NCI-H1694 (cell line): ENCODE measurements around the gene PAX9.

Experiments used
- DNase-seq: peaks from one replicate; lab custom pipeline; 2025; lab: John Stamatoyannopoulos, UW

The PAX9 gene

DNA sequence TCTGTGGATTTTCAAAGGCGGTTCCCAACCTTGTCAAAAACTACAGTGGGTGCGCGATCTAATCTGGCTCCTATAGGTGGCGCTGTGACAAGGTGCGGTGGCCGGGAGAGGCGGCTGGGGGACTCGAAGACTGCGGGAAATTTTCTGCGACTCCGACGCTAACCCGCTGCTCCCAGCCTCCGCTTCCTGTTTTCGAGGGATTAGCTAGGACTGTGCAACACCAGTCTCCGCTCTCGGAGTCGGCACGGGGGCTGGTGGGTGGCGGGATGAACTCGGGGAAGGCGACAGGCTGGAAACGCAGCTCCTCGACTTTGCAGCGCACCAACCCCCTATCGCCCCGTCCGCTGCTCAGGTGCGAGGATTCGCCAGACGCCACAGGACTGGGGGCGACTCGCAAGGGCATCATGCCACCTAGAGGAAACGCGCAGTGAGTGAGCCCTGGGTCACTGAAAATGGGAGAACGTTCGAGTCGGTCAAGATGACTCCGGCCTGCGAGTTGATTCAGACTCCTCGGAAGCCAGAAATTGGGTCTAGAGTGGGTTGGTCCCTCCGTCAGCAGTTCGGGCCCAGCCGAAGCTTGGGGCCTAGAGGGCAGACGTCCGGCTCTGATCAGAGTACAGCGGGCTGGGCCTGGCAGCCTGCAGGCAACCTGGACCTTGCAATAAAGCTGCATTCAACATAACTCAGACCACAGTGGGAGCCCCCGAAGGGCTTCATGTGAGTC, 5.5 kb upstream of the PAX9 start:
- DNase-seq = no peak

DNA sequence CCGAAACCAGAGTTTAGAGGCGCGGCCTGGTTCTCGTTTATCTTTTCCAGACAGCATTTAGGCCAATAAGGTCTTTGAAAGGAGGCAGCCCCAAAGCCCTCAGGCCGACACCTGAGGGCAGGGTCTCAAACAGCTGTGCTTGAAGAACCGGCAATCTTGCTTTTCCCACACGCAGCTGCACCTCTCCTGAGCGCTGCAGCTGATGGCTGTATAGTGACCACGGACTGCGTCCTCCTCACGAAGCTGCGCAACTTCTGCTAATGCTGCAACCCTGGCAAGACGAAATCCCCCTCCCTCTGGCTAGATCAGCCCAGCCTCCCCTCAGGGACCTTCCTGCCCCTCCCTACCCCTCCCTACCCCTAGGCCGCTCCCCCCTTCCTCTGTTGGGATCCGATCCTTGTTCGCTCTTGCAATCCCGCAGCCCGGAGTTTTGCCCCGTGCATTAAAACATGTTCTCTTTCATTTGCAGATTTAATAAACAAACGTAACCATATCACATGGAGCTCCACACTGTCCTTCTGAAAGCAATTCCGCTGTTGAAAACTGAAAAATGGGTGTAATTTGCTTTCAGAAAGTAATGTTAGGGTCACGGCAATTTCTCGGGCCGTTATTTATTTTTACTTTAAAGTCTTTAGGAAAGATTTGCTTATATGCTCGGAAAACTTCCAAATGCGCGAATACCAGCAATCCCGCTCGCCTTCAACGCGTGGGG, 4.8 kb upstream of the PAX9 start:
- DNase-seq = no peak

DNA sequence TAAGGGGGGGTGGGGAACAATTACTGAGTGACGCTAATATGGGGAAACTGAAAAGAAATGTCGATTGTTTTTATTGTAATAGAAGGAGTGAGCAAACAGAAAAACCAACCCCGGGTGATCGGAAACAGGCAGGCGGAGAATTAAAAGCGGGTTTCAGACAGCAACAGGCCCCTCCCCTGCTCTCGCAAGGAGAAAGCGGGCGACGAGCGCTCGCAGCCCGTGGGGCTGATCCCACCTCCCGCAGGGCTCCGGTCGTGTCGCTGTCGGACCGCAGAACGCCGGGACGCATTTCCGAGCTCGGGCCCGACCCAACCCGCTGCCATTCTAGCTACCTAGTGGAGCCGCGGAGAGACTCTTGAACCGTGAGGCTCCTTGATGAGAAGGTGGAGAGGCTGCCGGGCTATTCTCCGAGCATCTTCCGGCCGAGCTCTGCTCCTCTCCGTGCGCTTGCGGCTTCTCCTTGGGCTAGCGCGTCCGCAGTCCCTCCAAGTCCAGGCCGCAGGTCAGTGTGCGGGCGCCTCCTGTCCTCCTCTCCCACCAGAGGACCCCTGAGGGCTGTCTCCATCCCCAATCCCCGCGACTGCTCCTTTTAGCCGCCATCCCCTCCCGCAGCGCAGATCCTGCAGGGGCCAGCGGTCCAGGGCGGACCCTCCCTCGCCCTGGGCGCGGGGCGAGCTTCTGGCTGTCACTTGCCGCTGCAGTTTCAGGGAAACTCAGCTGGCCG, 4.1 kb upstream of the PAX9 start:
- no peak for DNase-seq

DNA sequence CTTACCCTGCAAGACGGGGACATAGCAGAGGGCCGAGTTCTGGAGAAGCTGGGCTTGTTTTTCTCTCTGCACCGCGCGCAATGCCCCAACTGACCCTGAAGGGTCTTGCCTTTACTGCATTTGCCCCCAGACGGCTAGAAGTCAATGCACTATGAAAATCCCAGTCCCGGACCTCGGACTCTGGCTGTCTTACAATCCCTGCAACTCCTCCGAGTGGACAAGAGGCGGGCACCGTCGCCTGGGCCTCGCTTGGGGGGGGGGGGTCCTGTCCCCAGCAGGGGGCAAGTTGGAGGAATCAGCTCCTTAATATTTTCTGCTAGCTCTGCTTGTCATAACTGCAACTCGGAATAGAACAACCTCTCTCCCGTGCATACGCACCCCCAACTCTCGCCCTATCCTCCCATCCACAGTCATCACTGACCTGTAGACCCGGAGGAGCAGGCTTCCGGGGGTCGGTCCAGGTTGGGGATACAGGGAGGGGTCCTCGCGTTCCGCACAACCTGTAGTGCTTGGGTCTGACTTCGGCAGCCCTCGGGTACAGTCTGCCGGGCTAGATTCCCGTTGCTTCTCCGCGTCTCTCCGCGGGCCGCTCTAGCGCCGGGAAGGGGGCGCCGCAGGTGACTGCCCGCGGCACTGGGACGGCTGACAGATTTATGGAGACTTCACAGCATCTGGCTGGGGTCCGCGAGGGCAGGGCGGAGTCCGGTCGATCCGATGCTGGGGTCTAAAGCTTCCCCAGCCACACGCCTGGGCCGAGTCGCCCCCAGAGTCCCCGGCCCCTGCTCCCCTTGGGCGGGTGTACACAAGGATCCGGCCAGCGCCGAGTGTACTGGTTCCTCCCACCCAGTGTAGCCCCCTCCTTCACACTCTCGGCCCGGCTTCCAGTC, 3.3 kb upstream of the PAX9 start:
- DNase-seq = no peak

DNA sequence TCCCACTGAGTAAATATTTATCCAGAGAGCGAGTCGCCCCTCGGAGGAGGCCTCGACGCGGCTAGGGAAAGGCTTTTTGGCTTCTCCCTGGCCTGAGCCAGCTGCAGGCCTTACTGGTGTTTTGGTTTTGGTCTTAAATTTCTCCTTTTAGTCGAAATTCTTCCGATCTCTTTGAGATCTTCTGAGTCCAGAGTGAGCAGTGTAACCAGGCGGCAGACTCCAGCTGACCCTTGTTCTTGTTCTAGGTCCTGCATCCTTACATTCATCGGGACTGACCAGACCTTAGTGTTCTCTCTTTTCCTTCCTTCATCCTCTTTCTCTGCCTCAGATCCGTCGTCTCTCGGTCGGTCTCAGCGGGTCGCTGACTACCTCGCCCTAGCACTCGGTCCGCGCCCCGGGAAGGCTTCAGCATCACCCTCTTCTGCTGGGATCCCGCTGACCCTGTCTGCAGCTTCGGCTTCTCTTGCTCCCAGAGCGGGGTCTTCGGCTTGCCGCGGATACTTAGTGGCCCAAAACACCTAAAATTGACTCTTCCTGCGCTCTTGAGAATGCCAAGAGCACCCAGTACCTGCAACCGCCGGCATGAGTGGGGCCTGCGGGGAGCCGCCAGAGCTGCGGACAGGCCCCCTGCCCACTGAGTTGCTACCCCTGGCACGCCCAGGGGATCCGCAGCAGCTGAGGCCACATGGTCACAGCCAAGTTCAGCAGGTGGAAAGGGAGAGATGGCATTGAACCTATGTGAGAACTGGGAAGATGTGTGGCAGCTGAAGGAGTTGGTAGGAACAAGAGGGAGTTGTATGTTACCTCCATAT, 2.4 kb upstream of the PAX9 start:
- DNase-seq = no peak

DNA sequence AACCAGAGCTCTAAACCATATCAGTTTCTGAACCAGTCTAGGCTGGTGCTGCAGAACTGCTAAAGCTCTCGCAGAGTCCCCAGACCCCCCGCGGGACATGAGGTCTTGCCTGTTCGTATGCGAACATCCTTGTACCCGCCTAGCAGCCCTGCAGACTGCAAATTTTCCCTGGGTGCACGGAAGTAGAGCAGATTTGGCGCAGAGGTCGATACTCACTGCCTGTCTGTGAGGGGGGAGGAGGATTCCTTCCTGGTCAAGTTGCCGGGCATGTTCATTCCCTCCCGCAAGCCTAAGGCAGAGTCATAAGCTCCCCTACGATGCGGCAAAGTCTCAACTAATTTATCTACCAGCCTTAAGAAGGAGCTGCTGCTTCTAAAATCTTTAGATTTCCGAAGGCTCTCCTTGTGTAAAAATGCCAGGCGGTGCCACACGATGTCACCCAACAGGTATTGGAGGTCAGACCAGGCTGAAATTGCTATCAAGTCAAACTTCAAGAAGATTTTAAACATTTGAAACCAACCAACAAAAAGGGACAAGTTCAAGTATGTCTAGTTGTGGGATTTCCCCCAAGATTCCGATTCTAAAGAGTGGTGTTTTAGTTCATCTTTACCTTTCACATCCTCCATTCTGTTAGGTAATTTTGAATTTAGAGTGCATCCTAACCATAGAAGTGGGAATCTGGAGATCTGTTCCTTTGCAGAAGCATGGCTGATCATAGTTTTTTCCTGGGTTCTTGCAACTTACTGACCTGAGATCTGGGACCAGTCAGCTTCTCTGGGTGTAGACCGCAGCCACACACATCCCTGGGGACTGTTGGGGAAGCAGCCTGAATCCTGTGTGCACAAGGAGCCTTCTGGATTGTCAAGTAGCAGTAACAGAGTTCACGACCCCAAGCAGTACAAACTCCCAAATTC, 1.6 kb upstream of the PAX9 start:
- no peak for DNase-seq

DNA sequence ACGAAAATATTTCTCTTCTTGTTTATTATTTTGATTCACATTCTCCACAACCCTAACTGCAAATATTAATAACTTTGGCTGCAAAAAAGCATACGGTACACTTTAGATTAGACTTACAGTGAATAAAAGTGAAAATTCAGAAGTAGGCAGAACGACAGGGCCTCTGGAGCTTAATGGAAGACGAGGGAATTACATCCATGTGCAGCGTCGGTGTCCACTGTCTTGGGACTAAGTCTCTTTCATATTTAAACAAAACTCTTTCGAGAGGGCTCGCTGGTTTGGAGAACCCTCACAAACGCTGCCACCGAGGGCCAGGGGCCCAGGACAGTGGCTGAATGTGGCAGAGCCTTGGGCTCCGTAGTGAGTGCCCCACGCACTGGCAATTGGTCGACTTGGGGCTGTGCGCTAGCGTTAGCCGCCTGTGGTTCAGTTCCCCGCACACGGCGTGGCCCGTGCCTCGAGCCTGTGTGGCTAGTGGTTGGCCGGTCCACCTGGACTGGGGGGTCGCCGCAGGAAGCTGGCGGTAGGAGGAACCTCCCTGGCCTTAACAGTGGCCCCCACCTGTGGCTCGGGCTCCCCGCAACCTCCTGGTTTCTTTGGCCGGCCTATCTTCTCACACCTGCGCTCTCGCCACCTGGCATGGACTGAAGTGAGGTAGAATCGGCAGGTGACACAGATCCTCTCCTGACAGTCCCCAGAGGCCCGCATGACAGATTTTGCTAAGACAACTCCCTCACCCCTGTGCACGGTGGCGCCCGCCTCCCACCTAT, 739 bp upstream of the PAX9 start:
- DNase-seq = no peak

DNA sequence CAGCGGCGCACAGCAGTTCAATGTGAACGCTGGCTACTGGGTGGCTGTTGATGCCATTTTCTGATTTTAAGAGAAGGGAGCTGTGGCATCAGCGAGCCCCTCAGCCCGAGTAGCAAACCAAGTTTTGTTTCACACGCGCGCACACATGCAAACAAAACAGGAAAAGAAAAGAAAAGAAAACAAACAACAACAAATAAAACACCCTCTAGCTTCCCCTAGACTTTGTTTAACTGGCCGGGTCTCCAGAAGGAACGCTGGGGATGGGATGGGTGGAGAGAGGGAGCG, 540 bp downstream of the PAX9 start:
- no peak for DNase-seq

DNA sequence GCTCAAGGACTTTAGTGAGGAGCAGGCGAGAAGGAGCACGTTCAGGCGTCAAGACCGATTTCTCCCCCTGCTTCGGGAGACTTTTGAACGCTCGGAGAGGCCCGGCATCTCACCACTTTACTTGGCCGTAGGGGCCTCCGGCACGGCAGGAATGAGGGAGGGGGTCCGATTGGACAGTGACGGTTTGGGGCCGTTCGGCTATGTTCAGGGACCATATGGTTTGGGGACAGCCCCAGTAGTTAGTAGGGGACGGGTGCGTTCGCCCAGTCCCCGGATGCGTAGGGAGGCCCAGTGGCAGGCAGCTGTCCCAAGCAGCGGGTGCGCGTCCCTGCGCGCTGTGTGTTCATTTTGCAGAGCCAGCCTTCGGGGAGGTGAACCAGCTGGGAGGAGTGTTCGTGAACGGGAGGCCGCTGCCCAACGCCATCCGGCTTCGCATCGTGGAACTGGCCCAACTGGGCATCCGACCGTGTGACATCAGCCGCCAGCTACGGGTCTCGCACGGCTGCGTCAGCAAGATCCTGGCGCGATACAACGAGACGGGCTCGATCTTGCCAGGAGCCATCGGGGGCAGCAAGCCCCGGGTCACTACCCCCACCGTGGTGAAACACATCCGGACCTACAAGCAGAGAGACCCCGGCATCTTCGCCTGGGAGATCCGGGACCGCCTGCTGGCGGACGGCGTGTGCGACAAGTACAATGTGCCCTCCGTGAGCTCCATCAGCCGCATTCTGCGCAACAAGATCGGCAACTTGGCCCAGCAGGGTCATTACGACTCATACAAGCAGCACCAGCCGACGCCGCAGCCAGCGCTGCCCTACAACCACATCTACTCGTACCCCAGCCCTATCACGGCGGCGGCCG, 1.1 kb downstream of the PAX9 start:
- no peak for DNase-seq

DNA sequence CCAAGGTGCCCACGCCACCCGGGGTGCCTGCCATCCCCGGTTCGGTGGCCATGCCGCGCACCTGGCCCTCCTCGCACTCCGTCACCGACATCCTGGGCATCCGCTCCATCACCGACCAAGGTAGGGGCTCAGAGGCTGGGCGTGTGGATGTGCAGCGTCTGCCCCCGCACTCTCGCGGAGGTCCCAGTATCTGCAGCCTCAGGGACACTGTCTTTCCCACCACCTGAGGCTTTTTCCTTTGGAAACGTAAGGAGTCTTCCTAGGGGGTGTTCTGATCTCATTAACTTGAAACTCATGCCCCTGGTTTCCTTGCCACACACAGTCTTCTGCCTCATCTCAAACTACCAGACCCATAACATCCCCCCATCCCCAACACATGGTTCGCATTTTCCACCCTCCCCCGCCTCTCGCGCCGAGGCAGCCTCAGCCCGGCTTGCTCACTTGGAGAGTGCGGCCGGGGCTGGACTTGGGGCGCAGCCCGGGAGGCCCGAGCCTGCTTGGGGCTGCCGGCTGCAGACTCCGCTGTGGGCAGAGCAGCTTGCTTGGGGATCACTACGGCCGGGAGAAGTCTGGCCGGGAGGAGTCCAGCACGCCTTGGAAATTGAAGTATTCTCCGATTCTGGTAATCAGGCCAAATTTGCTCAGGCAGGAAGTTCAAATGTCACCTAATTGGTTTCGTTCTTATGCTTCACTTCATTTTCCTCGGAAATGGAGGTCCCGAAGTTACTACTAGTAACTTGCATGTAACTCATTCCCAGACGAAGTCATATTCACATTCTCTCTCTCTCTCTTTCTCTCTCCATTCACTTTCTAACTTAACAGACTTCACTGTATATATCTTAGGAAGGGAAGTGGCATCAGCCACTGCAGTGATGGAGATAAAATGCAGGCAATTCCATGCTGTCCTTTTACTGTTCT, 2.0 kb downstream of the PAX9 start:
- no peak for DNase-seq

DNA sequence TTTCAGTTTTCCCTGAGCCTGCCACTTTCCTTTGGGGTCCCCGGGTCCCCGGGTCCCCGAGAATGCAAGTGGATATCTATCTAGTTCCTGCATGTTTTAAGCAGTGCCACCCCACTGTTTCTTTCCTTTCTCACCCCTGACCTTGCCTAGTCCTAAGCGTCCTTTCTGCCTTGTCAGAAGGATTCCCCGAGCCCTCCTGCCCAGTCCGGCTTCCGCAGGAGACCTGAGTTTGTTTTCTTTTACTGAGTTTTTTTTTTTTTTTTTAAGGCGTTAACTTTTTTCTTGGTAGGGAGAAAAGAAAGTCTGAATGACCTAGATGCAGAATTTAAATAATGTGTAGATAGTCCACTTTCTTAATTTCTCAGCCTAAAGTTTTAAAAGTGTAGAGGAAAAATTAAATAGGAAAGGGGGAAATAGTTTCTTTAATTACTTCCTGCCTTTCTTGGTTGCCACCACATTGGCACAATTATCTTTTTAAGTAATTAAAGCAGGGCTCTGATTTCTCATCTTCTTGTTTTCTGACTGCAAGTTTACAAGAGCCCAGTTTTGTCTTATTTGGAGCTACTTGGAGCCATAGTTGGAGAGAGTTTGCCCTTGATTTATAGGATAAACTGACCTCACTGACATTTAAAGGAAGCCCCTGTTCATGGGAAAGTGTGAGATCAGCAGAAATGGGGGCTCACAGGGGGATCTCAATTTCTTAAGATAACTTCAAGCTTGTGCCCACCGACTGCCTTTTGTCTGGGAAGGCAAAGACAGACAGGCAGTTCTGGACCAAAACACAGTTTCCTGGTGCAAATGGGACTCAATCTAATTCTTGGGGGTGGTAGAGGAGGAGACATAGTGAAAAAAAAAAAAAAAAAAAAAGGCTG, 2.9 kb downstream of the PAX9 start:
- no peak for DNase-seq

DNA sequence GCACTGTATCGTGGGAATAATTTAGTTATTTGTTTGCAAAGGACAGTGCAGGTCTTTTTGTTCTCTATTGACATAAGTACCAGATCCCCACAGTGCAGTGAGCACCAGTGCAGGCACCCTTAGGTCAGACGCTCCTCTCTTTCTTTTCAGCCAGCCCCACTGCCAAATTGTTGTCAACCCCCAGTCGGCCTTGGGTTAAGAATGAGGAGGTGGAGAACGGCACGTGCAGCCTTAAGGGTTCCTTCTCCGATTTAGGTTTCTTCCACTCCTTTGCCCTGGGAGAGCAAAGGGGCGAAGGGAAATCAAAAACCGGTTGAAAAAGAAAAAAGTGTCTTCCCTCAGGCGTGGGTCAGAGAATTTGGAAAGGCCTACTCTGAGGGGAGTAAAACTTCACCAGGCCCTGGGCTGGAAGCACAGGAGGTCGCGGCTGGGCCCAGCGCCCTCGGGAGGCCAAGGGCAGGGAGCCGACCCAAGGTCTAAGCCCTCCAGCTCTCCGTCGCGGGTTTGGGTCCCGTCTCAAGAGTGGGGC, 4.3 kb downstream of the PAX9 start:
- no peak for DNase-seq

DNA sequence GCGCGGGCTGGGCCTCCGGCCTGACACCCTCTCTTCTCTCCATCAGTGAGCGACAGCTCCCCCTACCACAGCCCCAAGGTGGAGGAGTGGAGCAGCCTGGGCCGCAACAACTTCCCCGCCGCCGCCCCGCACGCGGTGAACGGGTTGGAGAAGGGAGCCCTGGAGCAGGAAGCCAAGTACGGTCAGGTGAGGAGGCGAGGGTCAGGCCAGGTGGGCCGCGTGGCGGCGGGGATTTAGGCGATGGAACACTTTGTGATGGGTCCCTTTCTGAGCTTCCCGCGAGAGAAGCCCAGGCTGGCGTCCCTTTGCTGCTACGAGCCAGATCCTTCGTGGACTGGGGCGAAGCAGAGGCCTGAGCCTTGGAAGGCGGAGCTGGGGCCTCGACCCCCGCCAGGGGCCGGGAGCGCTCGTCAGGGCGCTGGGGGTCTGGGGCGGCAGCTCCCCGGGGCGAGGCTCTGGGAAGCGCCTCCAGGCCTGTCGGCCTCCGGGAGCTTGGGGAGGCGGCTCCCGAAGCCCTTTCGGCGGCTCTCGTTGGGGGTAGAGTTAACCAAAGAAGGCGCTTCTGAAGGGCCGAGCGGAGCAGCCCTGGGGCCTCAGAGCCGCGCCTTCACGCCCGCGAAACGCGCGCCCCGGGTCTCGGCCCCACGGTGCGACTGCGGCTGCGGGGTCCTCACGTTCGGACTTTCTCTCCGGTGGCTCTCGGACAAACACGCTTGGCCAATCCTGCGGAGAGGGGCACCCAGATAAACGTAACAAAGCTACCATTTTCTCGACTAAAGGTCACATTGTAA, 5.0 kb downstream of the PAX9 start:
- no peak for DNase-seq

DNA sequence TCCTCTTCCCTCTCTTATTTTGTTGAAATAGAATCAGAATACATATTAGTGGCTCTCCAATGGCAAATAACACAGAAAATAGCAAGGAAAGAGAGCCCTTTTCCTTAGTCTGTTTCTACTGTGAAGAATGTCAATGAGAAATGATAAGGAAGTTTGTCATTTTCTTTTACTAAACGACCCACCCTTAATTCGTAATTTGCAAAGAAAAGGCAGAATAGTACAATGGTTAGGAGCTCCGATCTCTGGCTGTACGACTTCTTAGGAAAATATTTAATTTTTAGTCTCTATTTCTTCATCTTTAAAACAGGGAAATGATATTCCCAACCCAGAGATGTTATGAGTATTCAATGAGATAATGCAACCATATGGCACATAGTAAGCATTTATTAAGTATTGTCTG, 6.0 kb downstream of the PAX9 start:
- DNase-seq = no peak

DNA sequence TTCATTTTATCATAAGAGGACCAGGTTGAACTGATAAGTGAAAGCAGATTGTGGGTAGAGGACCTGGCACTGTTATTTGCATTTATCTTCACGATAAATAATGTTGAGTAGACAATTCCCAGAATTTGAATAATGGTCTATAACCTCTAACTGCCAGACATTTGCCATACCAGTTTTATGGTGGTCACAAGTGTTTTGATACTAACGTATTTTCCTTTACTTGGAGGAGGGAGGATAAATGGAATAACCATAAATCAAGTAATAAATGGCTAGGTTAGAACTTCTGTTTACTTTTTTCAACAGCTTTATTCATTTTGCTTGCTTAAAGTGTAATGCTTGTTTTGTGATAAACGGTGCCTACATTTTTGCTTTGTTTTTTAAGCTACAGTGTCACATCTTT, 9.5 kb downstream of the PAX9 start:
- DNase-seq = no peak

DNA sequence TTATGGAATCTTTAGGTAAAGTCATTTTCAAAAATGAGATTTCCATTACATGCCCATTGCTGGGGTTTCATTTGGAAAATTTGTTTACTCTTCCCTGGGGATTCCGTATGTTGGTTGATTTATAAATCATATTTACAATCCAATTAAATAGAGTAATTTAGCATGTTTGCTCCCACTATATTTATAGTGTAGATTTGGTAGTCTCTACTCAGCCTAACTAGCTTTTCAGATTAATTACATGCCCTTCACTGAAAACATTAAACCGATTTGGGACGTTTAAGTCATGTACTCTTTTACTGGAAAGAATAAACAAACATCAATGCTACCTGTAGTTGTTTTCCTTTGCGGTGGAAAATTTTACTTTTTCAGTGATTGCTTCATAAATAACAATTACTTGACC, 10.4 kb downstream of the PAX9 start:
- no peak for DNase-seq
